TTC549 (cell line): ENCODE measurements around the gene WASF3.
"Not testable (repeated sequence)": the region's sequence is repeated elsewhere in the genome, so short reads cannot be mapped to it uniquely, and the experiment has no call there.

Source experiments
- FAIRE-seq: peaks from 2 replicates; lab custom pipeline; 2012; peaks lifted over from hg19 to GRCh38; lab: Jason Lieb, UNC

Gene WASF3

DNA sequence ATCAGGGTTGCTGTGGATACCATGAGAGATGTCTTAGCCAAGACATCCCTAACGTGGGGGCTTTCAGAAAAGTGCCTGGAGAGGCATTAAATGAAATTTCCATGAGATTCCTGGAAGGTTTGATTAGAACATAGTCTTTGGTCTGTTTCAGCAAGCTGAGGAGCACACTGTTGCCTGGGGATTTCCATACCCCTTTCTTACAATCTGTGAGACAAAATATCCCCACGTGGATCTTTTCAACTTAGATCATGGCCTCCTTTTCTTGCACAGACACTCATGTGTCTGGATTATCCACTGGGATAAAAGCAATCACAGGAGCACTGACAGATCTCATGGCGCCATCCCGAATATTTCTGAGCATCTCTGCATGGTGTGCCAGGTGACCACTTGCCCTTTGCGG is 161.4 kb downstream of the WASF3 start:
- no peak for FAIRE-seq

DNA sequence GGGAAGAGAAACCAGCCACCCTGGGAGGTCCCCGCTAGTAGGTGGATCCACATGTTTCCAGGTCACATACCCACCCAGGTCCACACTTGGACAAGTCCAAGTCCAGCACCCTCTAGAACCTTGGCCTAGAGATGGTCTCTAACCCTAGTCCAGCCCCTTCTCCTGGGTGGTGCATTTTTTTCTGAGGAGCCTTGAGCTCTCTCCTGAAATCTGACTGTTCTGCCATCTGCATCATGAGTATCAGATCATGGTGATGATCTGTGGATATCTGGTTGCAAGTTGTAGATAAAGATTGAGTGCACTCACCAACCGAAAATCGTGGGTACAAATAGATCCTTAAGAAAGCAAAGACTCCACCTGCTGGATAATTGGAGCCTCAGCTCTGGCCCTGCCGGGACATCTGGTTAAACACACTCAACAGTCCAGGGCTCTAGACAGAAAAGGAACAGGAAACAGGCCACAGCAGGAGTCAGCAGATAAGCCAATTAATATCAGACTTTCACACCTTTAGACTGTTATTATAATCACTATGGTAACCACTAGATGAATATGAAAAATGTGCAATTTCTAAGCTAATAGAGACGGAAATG is 162.0 kb downstream of the WASF3 start:
- no peak for FAIRE-seq

DNA sequence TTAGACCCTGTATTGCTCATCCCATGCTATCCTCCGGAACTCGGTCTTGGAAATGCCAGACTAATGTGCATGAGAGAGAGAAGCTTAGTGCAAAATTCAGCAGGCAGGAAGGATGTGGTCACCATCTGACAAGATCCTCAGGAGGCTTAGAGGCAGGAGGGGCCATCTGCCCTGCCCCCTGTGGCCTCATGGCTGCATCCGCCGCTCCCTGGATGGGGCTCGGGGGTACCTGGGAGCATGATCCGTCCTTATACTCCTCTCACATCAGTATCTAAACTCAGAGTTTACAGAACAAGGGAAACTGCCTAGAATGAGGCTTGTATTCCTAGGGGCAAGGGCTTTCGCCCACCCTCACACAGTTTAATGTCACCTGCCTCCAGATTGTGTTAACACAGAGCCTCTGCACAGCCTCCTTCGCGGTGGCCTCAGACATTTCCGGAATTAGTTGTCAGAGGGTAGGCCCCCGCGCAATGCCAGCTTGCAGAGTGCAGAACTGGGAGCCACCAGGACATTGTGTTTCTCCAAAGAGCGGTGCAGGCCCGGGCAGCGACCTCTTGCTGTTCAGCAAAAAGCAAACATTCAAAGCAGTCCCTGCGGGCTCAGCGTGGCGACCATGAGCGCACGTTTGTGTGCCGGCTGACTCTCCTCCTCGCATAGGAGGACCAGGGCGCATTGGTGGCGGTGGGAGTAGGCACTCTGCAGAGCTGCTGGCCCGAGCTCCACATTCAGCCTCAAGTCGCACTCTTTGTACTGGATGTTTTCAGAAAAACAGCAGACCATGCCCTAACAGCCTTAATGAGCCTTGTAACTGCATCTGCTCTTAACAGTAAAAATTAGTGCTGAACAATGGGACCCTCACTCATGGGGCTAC is 164.0 kb downstream of the WASF3 start:
- FAIRE-seq: no peak

DNA sequence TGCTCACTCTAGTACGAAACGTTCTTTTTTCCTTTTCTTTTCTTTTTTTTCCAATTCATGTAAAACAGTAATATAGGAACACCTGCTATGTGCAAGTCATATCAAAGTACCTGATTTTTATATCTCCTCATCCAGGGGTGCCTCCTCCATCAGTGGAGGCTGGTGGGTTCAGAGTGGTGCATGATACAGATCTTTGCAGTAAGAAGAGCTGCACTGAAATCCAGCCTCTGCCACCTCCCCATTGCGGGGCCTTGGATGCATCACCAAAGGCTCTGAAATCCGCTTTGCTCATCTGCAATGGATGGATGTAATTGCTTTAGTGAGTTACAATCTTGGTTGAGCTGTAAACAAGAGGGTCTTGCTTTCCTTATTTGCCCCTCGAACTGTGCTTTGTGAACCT is 164.8 kb downstream of the WASF3 start:
- FAIRE-seq: no peak

DNA sequence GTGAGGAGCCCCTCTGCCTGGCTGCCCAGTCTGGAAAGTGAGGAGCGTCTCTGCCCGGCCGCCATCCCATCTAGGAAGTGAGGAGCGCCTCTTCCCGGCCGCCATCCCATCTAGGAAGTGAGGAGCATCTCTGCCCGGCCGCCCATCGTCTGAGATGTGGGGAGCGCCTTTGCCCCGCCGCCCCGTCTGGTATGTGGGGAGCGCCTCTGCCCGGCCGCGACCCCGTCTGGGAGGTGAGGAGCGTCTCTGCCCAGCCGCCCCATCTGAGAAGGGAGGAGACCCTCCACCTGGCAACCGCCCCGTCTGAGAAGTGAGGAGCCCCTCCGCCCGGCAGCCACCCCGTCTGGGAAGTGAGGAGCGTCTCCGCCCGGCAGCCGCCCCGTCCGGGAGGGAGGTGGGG is 166.1 kb downstream of the WASF3 start:
- not testable (repeated sequence) for FAIRE-seq

DNA sequence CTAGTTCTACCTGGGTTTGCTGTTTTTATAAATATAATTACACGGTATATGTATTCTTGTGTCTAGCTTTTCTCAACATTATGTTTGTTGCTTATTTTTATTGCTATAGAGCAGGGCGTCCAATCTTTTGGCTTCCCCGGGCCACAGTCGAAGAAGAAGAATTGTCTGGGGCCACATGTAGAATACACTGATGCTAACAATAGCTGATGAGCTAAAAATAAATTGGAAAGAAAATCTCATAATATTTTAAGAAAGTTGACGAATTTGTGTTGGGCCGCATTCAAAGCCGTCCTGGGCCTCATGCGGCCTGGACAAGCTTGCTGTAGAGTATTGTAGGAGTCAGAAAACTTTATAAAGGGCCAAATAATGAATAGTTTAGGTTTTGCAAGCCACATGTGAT is 169.2 kb downstream of the WASF3 start:
- FAIRE-seq: no peak

DNA sequence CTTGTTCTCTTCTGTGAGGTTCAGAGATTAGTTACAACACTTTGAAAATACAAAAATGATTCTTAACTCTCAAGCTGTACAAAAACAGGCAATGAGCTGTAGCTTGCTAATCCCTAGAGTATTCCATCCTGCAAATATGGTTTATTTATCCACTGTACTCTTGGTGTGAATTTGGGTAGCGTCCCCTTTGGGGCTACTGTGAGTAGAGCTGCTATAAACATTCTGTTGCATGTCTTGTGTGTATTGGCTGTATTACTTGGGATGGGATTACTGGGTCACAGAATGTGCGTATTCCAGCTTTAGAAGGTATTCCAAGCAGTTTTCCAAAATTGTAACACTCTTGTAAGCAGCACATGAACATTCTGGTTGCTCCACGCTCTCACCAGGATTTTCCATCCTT is 169.6 kb downstream of the WASF3 start:
- no peak for FAIRE-seq

DNA sequence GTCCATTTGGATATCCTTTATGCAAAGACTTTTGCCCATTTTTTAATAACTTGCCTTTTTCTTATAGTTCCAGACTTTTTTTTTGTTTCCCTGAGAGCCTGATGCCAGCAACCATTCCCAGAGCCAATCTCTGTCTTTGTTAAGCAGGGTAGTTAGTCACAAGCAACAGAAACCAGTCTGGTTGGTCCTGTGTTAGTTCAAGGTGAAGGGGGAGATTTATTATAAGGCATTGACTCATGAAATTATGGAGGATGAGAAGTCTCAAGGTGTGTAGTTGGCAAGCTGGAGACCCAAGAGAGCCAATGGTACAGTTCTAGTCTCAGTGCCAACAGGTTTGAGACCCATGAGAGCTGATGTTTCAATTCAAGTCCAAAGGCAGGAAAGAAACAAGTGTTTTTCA is 170.2 kb downstream of the WASF3 start:
- FAIRE-seq: no peak

DNA sequence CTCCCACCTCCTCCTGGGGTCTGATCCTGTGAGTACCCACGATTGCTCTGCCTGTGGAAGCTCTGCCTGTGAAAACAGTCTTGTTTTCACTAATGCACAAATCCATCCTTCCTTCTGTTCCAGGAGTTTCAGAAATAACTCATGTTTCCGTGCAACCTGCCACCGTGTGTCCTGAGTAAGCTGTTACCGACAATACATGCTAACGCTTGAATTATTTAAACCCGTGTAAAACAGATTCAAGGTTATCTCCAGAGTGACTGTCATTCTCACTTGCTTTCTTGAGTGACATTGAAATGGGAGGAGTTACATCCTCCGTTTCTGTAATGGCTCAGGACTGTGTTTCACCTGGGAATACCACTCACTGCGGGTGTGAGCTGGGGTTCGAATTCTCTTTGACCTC is 178.2 kb downstream of the WASF3 start:
- no peak for FAIRE-seq
